GM12892 (cell line): ENCODE data around the gene SLC35F1.

Source experiments
- DNase-seq: peaks from one replicate; pipeline ENCODE4 v3.0.0; 2011; ENCODE audit not compliant: insufficient read length
- FAIRE-seq: peaks from 2 replicates; lab custom pipeline; 2011; peaks lifted over from hg19 to GRCh38; lab: Jason Lieb, UNC
- POLR2A ChIP-seq: IDR thresholded peaks from 2 replicates; pipeline ENCODE4 v1.6.1; 2011; ENCODE audit warnings: low read depth, low read length, control low read depth
- POLR2AphosphoS5 ChIP-seq: IDR thresholded peaks from 2 replicates; pipeline ENCODE4 v1.6.1; 2011; ENCODE audit warnings: low read depth, low read length, control low read depth
- TAF1 ChIP-seq: IDR thresholded peaks from 2 replicates; pipeline ENCODE4 v1.6.1; 2011; ENCODE audit warnings: low read depth, mild to moderate bottlenecking, control low read depth, low read length, borderline replicate concordance

SLC35F1 gene

DNA sequence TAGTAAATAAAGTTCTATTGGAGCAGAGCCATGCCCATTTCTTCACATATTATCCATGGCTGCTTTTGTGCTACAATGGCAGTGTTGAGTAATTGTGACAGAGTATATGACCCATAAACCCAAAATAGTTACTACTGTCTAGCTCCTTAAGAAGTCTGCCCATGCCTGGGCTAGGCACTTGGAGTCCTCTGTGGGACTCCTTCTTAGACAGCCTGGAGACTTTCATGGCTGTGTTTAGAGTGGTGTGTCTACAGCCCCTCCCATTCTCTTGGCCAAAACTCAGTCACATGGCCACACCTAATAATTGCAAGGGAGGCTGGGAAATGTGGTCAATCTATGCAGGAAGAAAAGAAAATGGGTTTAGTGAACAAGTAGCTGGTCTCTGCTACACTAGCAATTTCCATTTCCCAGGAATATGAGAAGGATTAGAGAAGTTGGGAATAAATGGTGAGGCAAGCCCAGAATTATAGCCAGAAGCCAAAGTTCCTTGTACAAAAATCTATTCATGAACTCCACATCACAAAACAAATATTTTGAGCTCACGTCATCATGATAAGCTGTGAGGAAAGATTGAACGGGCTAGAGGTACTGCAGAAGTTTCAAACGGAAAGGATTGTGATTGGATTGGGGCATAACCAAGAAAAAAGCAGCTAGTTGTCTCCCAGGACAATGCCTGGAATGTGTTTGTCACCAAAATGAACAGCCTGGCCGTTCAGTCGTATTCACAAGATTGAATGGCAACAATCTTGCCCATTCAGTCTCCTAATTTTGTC is 389.3 kb downstream of the SLC35F1 start:
- no peak for DNase-seq
- FAIRE-seq = no peak
- TF ChIP-seq POLR2A (no peak), POLR2AphosphoS5 (no peak), TAF1 (no peak)

DNA sequence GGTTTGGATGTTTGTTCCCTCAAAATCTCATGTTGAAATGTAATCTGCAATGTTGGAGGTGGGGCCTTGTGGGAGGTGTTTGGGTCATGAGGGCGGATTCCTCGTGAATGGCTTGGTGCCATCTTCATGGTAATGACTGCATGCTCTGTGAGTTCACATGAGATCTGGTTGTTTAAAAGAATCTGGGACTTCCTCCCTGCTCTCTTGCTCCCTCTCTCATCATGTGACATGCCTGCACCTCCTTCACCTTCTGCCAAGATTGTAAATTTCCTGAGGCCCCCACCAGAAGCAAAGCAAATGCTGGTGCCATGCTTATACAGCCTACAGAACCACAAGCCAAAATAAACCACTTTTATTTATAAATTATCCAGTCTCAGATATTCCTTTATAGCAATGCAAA is 390.8 kb downstream of the SLC35F1 start:
- no peak for FAIRE-seq
- TF ChIP-seq POLR2A = no peak
- no peak for TF ChIP-seq TAF1
- TF ChIP-seq POLR2AphosphoS5 = no peak
- DNase-seq = no peak

DNA sequence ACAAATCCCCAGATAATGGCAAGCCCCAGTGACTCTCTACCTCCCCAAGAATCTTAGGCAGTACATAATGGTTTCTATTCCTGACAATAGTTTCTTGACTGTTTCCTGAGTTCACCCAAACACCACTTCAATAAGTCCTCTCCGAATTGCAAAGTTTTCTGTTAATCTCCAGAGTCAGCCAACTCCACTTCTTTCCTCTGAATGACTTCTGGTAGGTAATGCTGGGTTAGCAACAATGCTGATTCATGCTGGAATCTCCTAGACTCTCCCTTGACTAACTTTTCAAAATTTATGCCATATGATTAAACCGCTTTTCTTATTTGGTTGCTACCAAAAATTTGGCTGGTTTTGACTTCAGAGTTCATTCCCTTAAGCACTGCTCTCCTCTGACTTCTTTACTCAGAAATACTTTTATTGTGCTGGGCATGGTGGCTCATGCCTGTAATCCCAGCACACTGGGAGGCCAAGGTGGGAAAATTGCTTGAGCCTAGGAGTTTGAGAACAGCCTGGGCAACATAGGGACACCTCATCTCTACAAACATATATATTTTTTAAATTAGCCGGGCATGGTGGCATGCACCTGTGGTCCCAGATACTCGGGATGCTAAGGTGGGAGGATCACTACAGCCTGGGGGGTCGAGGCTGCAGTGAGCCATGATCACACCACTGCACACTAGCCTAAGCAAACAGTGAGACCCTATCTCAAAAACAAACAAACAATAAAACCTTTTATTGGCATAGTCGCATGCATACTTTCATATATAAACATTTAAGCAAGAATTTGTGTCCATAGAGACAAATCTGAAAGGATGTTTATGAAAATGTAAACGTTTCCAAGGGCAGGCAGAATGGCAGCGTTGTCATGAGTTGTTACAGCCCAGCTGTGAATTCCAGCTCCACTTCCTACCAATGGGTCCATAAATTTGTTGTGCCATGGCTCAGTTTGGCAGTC is 391.7 kb downstream of the SLC35F1 start:
- DNase-seq (no peak), FAIRE-seq (no peak)
- TF ChIP-seq POLR2A (no peak), TAF1 (no peak), POLR2AphosphoS5 (no peak)

- TF ChIP-seq POLR2AphosphoS5 (no peak), TAF1 (no peak), POLR2A (no peak)
- DNase-seq (no peak), FAIRE-seq (no peak)
Observed at GRCh38 chr6:118299457-118299856, 392.4 kb downstream of the SLC35F1 start.

- FAIRE-seq (no peak), DNase-seq (no peak)
- TF ChIP-seq POLR2A = no peak
- TF ChIP-seq POLR2AphosphoS5 = no peak
- TF ChIP-seq TAF1 = no peak
Observed at GRCh38 chr6:118304321-118304720, 397.3 kb downstream of the SLC35F1 start.

DNA sequence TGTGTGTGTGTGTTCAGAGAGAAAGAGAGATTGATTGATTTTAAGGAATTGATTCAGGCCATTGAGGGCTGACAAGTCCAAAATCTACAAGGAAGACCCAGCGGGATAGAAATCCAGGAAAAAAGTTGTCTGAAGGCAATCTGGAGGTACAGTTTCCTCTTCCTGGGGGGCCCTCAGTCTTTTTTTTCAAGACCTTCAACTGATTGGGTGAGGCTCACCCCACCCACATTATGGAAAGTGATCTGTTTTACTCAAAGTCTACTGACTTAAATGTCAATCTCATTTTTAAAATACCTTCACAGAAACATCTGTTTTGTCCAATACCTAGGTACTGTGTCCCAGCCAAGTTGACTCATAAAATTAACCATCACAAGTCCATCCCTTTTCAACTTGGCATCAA is 398.0 kb downstream of the SLC35F1 start:
- no peak for DNase-seq
- TF ChIP-seq POLR2AphosphoS5 (no peak), POLR2A (no peak), TAF1 (no peak)
- FAIRE-seq = no peak

GRCh38 chr6:118306392-118307238 is 399.6 kb downstream of the SLC35F1 start:
- FAIRE-seq = no peak
- DNase-seq = no peak
- no peak for TF ChIP-seq POLR2A
- no peak for TF ChIP-seq POLR2AphosphoS5
- no peak for TF ChIP-seq TAF1

- no peak for TF ChIP-seq POLR2AphosphoS5
- no peak for TF ChIP-seq POLR2A
- no peak for TF ChIP-seq TAF1
- FAIRE-seq = no peak
- no peak for DNase-seq
Observed at GRCh38 chr6:118307581-118307980, 400.5 kb downstream of the SLC35F1 start.

DNA sequence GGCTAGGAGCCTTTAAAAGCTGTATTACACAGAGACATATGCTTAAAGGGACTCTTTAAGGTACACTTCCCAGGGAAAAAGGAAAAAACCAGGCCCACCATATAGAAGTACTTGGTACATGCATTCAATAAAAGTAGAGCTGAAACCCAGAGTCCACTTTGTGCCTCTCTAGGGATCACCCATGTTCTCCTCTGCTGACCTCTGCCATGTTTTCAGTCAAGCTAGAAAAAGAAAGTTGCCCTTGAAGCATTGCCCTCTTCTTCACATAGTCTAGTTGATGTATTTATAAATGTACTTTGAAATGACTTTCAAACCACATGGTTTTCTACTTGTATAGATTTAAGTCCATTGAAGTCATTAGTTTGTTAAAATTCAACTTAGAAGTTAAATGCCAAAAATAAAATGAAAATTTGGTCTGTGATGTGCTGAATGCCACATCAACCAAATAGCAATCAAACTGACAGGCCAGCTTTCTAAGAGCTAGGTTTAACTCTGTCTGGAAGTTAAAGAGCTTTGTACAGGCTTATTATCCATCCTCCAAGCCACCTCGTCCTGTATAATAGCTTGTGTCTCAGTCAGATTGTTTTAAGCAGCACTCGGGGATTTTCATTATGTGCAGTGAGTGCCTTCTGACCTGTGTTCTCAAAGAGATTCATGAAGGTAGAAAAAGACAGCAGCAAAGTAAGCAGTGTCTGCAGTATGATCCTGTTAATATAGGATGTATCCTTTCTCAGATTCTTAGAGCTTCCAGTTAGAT is 402.5 kb downstream of the SLC35F1 start:
- DNase-seq (no peak), FAIRE-seq (no peak)
- no peak for TF ChIP-seq POLR2AphosphoS5
- no peak for TF ChIP-seq TAF1
- TF ChIP-seq POLR2A = no peak

DNA sequence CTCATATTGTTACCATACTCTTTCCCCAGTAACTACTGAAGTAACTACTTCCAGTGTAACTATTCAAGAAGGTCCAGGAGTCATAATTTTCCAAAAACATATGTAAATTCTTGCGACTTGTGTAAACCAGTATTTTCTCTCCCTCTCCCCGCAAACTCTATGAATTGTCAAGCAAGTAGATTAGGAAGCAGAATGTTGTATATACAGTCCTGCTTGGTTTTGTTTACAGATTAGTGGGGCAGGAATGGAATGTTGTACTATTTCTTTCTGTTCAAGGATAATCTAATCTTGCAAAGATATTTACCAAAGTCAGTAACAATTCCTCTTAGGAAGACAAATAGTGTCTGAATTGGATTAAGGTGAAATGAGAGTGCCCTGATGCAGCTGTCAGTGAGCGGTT is 406.1 kb downstream of the SLC35F1 start:
- TF ChIP-seq POLR2A (no peak), POLR2AphosphoS5 (no peak), TAF1 (no peak)
- FAIRE-seq (no peak), DNase-seq (no peak)

- TF ChIP-seq POLR2AphosphoS5 = no peak
- TF ChIP-seq TAF1 = no peak
- no peak for TF ChIP-seq POLR2A
- DNase-seq (no peak), FAIRE-seq (no peak)
Observed at GRCh38 chr6:118313762-118314161, 406.7 kb downstream of the SLC35F1 start.
